NCI-H1092 treated with DMSO at 0.1 percent for 48 hours (cell line): Measurements from ENCODE around the gene TBCE.
A peak's percentile ranks its signal among the peaks of the same experiment; 100 is the strongest.

Experiments
- DNase-seq: peaks from one replicate; lab custom pipeline; 2025; lab: John Stamatoyannopoulos, UW

Gene TBCE

DNA sequence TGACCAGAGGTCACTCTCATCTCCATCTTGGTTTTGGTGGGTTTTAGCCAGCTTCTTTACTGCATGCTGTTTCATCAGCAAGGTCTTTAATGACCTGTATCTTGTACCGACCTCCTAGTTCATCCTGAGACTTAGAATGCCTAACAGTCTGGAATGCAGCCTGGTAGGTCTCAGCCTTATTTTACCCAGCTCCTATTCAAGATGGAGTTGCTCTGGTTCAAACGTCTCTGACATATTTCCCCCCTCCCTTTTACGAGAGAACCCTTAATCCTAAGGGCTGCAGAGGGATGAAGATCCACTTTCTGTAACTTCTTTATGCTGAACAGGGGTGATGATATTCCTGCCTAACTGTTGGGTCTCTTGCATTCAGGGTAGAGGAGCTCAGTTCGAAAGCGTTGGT, 43.2 kb downstream of the TBCE start:
- no peak for DNase-seq

DNA sequence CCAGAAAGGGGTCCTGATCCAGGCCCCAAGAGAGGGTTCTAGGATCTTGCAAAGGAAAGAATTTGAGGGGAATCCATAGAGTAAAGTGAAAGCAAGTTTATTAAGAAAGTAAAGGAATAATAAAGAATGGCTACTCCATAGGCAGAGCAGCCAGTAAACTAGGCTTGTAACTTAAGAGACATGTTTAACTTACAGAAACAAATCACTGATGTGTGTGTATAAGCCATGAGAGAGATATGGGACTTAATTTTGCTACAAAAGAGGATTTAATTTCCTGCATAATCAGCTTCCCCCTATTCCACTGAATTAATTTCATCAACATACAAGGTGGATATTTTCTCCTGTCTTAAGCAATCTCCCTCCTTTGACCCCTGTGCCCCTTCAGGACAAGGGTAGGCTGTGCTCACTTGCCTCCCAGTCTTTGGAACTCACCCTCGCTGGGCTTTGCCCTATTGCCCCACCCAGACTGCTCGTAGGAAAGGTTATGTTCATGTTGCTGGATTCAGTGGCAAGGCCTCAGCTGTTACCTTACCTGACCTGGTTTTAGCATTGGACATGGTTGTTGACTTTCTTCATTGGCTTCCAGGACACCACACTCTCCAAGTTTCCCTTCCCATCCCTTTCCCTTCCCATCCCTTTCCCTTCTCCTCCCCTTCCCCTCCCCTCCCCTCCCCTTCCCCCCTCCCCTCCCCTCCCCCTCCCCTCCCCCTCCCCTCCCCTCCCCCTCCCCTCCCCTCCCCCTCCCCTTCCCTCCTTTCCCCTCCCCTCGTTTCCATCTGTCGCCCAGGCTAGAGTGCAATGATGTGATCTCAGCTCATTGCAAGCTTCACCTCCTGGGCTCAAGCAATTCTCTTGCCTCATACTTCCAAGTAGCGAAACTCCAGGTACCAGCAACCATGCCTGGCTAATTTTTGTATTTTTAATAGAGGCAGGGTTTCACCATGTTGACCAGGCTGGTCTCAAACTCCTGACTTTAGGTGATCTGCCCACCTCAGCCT, 44.6 kb downstream of the TBCE start:
- no peak for DNase-seq

DNA sequence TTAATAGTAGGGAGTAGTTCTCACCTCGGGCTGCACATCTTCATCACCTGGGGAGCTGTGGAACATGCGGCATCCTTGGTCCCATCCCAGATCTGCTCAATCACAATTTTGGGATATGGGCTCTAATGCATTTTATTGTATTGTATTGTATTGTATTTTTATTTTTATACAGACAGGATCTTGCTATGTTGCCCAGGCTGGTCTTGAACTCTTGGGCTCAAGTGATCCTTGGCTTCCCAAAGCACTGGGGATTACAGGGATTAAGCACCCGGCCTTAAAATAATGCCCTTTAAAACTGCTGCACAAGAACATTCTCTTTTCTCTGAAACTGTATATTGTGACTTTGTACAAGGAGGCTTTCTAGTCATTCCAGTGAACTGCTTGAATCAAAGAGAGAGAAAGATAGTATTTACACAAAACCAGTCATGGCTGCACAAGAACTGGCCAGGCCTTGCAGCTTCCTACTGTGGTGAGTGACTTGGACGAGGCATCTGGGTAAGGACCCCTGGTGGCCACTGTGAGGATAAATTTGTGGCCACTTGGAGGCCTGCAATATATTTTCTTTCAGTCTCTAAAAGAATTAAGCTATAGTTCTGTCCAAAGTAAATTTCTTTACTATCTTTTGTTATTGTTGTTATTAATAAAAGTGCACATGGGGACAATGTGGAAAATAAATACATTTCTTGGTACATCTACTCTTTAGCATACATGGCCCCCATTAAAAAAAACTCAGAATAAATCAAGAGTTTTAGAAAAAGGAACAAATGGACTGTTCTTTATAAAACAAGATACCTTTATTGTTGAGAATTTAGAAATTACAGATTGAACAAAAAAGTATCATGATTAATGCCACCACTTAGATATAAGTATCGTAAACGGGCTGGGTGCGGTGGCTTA, 48.0 kb downstream of the TBCE start:
- peak; percentile 57 for DNase-seq

DNA sequence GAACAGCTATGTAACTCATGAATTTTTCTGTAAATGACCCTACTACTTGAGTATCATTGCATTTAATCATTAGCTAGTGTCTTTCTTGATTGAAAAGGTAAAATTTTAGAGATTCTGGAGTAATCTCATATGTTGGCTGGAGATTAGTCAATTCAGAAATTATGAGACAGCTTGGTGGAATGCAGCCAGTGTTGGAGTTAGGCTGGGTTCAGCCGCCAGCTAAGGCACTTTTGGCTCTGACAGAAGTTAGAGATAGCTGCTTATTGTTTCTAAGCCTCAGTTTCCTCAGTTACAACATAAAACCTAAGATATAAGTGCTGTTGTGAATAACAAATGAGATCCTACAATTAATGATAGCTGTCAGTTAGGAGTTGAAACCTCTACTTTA, 49.4 kb downstream of the TBCE start:
- no peak for DNase-seq

DNA sequence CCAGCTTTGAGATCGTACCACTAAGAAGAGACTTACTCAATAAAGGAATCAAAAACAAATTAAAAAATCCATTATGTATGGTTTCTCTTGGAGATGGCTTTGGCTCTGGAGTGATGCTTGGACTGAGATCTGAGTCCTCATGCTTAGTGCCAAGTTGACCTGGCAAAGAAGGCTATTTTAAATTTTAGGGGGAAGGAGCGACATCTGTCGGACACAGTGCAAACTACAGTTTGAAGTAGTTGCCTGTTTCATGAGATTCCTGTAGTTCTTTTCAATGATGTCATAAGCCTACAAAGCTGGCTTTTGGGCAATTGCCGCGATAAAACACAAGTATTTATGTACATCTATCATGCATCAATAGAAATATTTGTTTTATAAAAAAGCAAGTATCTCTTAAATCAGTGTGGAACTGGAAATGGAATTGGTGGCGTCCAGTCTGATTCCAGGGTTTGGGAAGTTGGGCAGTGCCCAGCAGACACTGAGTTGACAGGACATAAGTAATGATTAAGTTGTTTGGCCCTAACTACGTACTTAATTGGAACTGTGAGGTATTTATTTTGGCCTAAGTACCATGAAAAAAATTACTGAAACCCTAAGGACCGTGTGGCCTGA, 50.0 kb downstream of the TBCE start:
- peak; percentile 59 for DNase-seq

DNA sequence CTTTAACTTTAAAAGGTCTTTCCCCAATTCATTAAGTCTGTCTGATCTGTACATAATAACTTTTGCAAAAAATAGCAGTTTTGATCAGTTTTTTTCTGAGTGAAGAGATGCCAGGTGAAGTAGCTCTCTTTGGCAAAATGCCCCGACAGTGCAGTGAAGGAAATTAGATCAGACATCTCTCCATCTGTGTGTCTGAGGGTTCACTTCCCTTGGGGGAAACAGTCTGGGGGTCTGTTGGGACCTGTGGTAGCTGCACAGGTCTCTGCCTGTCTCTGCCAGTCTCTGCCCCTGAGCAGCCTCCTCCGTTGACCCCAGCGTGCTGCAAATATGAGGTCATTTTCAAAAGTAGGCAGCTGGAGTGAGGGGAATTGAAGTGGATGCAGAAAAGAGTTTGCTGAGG, 54.5 kb downstream of the TBCE start:
- DNase-seq: no peak

DNA sequence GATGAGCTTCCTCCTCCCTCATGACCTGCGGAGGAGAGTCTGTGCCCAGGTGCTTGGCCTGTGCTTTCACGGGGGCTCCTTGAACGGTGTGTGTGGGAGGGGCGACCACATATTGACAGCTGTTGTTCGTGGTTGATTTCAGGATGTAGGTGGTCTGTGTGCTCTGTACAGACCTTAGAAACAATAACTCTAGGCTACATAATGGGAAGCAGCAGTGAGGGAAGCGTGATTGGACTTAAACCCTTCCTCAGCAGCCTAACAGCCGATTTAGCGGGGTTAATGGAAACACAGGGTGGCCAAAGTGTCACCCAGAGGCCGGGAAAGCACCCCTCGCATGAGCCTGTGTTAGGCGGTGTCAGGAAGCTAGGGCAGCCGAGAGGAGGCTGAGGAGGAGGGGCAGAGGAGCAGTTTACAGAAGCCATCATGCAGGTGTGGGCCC, 56.0 kb downstream of the TBCE start:
- DNase-seq: no peak

DNA sequence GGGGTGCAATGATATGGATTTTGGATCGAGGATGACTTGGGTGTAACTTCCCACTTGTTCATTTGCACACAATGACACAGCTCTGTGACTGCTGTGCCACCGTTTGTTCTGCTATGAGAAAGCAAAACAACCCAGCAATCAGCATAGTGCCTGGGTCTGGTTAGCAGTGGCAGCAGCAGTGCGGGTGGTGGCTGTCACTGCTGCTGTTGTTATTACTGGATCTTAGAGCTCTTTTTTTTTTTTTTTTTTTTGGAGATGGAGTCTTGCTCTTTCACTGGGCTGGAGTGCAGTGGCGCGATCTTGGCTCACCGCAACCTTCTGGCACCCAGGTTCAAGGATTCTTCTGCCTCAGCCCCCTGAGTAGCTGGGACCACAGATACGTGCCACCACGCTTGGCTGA, 56.9 kb downstream of the TBCE start:
- no peak for DNase-seq

DNA sequence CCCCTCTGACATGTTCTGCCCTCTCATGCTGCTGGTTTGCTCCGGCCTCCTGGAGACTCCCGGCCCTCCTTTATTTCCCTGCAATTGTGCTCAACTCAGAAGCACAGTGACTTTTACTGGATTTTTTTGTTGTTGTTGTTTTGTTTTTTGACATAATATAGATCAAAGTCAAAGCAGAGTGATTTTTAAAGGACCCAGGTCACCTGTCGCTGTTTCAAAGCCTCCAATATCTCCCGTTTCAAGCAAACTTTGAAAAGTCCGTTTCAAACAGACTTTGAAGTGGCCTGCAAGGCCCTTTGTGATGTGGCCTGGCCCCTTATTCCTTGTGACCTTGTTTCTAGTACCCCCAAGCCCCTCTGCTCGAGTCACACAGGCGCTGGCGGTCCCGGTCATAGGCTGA, 58.1 kb downstream of the TBCE start:
- no peak for DNase-seq

DNA sequence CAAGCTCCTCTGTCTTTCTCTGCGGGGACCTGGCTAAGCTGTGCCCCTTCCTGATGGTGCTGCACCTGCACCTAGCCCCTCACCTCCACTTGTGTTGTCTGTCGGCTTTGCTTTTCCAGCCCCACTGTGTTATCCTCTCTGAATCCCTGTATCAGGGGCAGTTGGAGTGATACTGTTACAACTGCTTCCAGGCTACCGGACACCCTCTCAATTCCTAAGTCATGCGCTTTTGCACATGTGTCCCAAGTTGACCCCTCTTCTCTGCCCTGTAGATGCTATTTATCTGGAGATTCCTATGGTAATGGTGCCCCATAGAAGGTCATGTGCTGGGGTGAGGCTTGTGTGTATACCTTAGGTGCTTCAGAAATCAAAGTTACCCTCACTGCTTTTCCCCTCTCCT, 58.9 kb downstream of the TBCE start:
- DNase-seq: no peak

DNA sequence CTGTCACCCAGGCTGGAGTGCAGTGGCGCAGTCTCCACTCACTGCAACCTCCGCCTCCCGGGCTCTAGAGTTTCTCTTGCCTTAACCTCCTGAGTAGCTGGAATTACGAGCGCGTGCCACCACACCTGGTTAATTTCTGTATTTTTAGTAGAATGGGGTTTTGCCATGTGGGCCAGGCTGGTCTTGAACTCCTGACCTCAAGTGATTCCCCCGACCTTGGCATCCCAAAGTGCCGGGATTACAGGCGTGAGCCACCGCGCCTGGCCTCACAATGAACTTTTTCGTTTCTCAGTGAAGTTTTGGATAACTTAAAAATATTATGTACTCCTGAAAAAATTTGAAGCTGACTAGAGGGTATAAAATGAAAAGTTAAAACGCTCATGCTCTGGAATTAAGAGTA, 59.5 kb downstream of the TBCE start:
- DNase-seq: no peak

DNA sequence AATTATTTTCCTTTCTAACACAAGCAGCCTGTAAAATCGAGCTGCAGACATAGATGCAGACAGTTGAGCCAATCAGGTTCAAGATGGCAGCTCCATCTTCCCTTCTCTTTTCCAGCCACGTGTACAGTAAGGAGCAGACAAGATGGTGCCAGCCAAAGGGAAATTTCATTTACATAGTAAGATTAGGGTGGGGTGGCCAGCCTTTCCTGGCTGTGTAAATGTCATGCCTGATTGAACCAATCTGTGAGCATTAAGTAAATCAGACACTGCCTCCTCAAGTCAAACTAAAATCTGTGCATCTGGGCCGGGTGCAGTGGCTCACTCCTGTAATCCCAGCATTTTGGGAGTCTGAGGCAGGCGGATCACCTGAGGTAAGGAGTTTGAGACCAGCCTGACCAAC, 60.2 kb downstream of the TBCE start:
- DNase-seq: no peak

DNA sequence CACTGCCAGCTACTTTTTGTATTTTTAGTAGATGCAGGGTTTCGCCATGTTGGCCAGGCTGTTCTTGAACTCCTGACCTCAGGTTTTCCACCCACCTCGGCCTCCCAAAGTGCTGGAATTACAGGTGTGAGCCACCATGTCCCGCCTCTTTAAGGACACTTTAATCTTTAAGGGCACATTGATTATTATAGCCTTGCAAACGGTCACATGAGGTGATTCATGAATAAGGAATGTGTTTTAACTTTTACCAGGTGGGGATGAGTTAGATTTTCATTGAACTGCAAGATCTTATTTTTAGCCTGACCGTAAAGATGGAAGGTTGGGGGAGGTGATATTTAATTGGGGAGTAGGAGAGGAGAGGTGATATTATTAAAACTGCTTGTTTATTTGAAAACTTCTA, 61.9 kb downstream of the TBCE start:
- no peak for DNase-seq

DNA sequence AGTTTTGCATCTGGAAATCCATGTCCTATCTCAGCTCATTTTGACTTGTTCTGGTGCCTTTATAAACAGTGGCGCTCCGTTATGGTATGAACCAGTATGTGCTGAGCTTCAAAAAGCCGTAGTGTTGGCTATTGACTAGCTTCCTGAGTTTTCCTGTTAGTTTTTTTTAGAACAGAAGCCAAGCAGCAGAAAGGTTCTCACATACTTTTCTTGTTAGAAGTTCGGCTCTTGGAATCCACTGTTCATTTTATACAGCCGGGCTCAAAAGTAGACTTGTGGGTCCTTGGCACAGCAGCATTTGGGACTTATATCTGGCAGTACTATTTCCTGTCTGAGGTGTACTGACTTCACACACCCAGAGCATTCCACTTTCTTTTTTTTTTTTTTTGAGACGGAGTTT, 63.8 kb downstream of the TBCE start:
- DNase-seq: no peak

DNA sequence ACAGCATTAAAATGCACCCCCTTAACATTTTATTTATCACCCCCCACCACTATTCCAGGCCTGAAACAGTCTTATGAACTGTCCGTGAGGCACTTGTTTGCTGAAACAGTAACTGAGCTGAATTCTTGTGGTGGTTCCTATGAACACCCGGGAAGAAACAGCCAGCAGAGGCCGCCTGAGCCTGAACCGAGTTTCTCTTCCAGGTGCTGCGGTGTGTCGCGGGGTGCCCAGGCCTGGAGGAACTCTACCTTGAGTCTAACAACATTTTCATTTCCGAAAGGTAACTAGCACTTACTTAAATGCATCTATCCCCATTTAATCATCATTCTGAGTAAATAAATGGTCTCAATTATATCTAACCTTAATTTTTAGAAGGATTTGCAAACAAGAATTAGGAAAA, 66.8 kb downstream of the TBCE start:
- no peak for DNase-seq

DNA sequence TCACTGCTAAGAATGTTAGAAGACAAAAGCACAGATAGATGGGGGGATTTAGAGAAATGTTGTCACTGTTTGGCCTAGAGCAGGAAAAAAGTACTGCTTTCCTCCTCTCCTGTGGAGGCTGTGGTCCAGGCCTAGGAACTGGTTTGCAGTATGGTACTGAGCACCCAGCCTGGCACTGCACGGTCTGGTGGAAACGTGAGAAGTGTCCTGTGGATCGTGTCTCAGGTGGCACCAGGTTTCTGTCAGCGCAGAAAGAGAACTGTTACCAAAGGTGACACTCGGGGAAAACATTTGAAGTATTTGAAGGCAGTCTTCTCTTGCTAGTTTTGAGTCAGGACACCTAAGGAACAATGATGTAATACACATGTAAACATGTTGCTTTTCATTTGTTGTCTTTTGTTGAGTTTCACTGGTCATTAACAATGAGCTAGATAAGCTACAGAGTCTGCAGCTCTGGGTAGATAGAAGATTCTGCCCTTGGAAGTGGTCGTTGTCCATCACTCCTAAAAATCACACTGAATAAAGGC, 74.0 kb downstream of the TBCE start:
- no peak for DNase-seq

DNA sequence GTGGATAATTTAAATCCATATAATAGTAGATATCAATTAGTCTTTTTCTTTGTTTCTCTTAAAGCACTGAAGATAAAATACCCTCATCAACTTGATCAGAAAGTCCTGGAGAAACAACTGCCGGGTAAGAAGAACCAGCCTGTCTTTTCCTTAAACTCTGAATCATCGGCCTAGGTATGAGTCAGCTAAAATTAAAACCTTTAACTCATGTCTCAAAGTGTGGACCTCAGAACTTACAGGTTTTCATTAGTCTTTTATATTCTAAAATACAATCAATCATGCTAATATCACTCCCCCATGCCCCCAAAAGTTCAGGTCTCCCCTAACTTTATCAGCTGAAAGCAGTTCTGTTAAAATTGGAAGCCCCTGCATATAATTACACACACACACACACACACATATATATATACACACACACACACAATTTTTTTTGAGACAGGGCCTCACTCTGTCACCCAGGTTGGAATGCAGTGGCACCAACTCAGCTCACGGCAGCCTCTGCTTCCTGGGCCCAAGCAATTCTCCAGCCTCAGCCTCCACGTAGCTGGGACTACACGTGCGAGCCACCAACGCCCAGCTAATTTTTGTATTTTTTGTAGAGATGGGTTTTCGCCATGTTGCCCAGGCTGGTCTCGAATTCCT, 75.7 kb downstream of the TBCE start:
- no peak for DNase-seq

DNA sequence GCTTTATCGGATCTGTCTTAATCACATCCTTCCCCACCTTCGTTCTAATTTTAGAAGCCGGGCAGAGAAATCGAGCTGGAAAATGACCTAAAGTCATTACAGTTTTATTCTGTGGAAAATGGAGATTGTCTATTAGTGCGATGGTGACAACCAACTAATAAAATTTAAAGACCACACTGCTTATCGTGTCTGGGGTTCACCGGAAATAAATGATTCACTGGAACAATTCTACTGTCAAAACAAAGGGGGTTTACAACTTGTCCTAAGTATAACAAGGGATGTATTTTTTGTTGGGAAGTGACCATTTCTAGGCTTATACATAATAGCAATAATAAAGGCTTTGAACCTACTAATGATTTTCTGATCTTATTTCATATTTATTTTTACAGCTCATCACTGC, 81.4 kb downstream of the TBCE start:
- DNase-seq: no peak

DNA sequence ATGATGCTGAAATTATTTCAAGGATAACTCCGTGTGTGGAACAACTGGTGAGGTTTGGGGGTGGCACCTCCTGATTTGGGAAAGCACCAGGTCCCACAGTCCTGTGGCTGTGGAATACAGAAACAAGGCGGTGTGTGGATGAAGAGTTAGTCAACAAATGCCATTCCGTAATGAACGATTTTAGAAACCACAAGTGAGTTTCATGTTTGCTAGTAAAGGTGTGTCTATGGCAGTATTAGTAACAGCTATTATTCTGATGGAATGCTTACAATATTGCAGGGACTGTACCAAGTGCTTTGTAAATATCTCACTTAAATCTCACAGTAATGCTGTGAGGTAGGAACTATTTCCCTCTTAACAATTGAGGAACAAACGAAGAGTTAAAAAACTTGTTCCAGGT, 83.2 kb downstream of the TBCE start:
- no peak for DNase-seq

DNA sequence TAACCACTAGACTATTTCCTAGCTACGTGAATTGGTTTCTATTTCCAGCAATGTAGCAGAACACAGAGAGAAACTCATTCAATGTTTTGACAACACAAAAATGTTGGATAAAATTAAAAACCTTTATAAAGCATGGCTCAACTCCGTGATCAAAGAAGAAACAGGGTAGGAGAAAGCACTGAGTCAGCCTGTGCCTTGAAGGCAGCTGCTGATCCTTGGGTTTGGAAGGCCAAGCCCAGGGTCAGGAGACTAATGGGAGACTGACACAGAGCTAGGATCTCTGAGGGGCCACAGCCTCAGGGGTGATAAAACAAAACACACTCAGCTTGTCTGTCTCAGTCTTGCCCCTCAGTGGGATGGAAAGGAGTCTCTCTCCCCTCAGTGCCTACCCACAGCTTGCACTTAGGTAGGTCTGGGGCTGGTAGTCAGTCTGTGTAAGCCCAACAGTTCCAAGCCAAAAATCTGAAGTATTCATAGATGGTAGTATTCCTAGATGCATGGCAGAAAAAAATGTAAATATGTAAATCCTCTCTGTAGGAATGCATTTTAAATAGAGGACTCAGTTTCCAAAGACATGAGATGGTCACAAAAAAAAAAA, 83.8 kb downstream of the TBCE start:
- DNase-seq: no peak

DNA sequence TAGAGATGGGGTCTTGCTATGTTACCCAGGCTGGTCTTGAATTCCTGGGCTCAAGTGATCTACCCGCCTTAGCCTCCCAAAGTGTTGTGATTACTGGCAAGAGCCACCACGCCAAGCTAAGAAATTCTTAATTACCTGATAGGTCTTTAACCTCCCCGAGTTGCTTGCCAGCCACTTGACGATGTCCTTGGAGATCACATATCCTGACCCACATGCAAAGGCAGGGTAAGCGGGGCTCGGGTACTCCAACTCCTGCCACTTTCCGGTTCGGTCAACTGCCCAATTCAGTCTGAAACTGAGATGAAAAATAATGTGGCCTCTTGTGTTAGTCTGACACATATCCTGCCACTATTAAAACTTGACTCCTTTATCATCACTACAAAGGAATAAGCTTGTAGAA, 86.8 kb downstream of the TBCE start:
- no peak for DNase-seq
